ENCODE measurements around the gene ZNF296. TPM values are rescaled to one million over a fixed set of nuclear protein-coding genes. Genes with fewer than 3 reads are reported as not detected.

Gene ZNF296
- total and polyA plus RNA-seq, 2 experiments from 2014 or later: 13.4 to 16.5 TPM

GRCh38 chr19:45021971-45022370 lies 54.3 kb downstream of the ZNF296 start:
- peaks cover 6% of the 10 kb centered on the region; the same call in 2 of the 3 replicates for H3K4me1 Mint-ChIP-seq
- H3K27ac ChIP-seq (ENCODE audit: low read depth): no peak overlapping the region
- ATAC-seq: no peak; the same call in 2 of the 3 replicates
- peaks cover 6% of the 10 kb centered on the region for H3K36me3 Mint-ChIP-seq (ENCODE audit: low read depth)
- H3K4me3 Mint-ChIP-seq: no peak overlapping the region
- no peak overlapping the region for H3K27ac Mint-ChIP-seq
- no peak overlapping the region for H3K4me2 ChIP-seq
- no peaks in the 10 kb centered on the region for H3K79me2 ChIP-seq (replicated peaks; ENCODE audit: insufficient read depth)
- peaks cover 3% of the 10 kb centered on the region; the same call in 1 of the 2 replicates for H4K20me1 ChIP-seq (replicated peaks; ENCODE audit: insufficient read depth)
- no peak overlapping the region for H2AFZ ChIP-seq
- H3K4me3 ChIP-seq: no peak overlapping the region
- no peaks in the 10 kb centered on the region for H3K9me3 Mint-ChIP-seq
- H3K9me2 ChIP-seq (ENCODE audit: insufficient read depth): no peaks in the 10 kb centered on the region
- no peaks in the 10 kb centered on the region for H3K36me3 ChIP-seq (ENCODE audit: insufficient read depth)
- H3F3A ChIP-seq (replicated peaks; ENCODE audit: low read depth): no peaks in the 10 kb centered on the region
- H3K4me1 ChIP-seq (ENCODE audit: insufficient read depth): no peaks in the 10 kb centered on the region
- no peaks in the 10 kb centered on the region for H3K27me3 ChIP-seq (ENCODE audit: insufficient read depth)
- H3K27me3 Mint-ChIP-seq (ENCODE audit: insufficient read depth, low read depth, poor library complexity): peaks cover 2% of the 10 kb centered on the region
- TF ChIP-seq EZH2 (IDR thresholded peaks at IDR 0.05; ENCODE audit: low read depth, unreplicated experiment) (no peak), ETS1 (IDR thresholded peaks at IDR 0.05) (no peak), CREB1 (CRISPR knock-in tag; IDR thresholded peaks at IDR 0.05; ENCODE audit: low read depth) (no peak), ZNF462 (CRISPR knock-in tag; IDR thresholded peaks at IDR 0.05) (no peak), ZNF114 (CRISPR knock-in tag; IDR thresholded peaks at IDR 0.05) (no peak), CTCF (conservative IDR thresholded peaks at IDR 0.05; ENCODE audit: low read depth in 2 of 2) (no peak), POLR2AphosphoS5 (IDR thresholded peaks at IDR 0.05; ENCODE audit: low read depth) (no peak), JUNB (IDR thresholded peaks at IDR 0.05; ENCODE audit: unreplicated experiment) (no peak), NANOG (IDR thresholded peaks at IDR 0.05; ENCODE audit: borderline replicate concordance) (no peak), REST (IDR thresholded peaks at IDR 0.05; ENCODE audit: unreplicated experiment) (no peak), STAT1 (IDR thresholded peaks at IDR 0.05; ENCODE audit: unreplicated experiment) (no peak), ZNF331 (CRISPR knock-in tag; IDR thresholded peaks at IDR 0.05; ENCODE audit: low read depth) (no peak), EZH2phosphoT487 (IDR thresholded peaks at IDR 0.05; ENCODE audit: unreplicated experiment) (no peak)
- DNase-seq (ENCODE audit: low spot score): no peak

Data from GM23338 (cell line).